T follicular helper cell (primary cell): ENCODE data around the gene BOLL.
A peak's percentile ranks its signal among the peaks of the same experiment; 100 is the strongest.
"Not testable (repeated sequence)": the region's sequence is repeated elsewhere in the genome, so short reads cannot be mapped to it uniquely, and the experiment has no call there.

Source experiments
- DNase-seq: peaks from one replicate; pipeline ENCODE4 v3.0.0-alpha.2; 2020; ENCODE audit warnings: low read depth

BOLL gene

GRCh38 chr2:197705912-197706838 lies 78.9 kb downstream of the BOLL start:
- no peak for DNase-seq

GRCh38 chr2:197705121-197705911 lies 79.8 kb downstream of the BOLL start, which contains the start of gene MARS2:
TSS of gene MARS2 (plus strand) at chr2:197705369. CDS start at chr2:197705406, 37 bp downstream.
- DNase-seq = peak; percentile 88

- no peak for DNase-seq
Measured at GRCh38 chr2:197704434-197705120, 80.5 kb downstream of the BOLL start.

GRCh38 chr2:197700960-197701359 lies 84.2 kb downstream of the BOLL start:
- no peak for DNase-seq

GRCh38 chr2:197699724-197700123 lies 85.4 kb downstream of the BOLL start:
- not testable (repeated sequence) for DNase-seq

GRCh38 chr2:197696571-197696970 lies 88.5 kb downstream of the BOLL start:
- DNase-seq = not testable (repeated sequence)

GRCh38 chr2:197695971-197696370 lies 89.1 kb downstream of the BOLL start:
- DNase-seq = not testable (repeated sequence)

GRCh38 chr2:197695206-197695605 lies 89.9 kb downstream of the BOLL start:
- not testable (repeated sequence) for DNase-seq

GRCh38 chr2:197677483-197677882 lies 107.6 kb downstream of the BOLL start:
- no peak for DNase-seq

- DNase-seq = no peak
Measured at GRCh38 chr2:197677056-197677455, 108.1 kb downstream of the BOLL start.
